ENCODE data around the gene ZBTB20. TPM values are rescaled to one million over a fixed set of nuclear protein-coding genes. Genes with fewer than 3 reads are reported as not detected.

The ZBTB20 gene
- total and polyA plus RNA-seq, 2 of the 4 experiments (the other 2 are of a cell fraction), result 0.75 to 14.7 TPM

DNA sequence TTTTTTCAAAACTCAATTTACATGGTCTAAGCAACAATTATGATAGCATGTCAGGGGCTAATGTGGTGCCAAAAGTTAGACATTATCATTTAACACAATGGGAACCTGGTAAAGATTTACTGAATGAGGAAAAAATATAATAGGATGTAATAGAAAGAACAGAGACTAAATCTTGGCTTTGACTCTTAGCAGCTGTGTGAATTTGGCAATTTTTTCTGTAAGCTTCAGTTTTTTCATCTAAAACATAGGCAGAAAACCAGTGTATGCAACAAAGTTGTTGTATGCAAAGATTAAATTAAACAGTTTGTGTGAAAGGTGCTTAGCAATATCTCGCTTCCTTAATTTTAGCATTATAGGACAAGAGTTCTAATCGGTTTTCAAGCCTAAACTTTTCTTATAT is 57.6 kb downstream of the ZBTB20 start:
- in situ Hi-C loops (cut with MboI; ENCODE audit: low sequenced_read_pairs), result no loop called here
- CTCF ChIA-PET, result no interaction called here
- H3K23ac ChIP-seq (ENCODE audit: low read depth, low read length), result no peak overlapping the region
- TF ChIP-seq MXI1 (IDR thresholded peaks at IDR 0.05; ENCODE audit: borderline replicate concordance, low read depth, low read length), result no peak
- TF ChIP-seq, protein P1, sequence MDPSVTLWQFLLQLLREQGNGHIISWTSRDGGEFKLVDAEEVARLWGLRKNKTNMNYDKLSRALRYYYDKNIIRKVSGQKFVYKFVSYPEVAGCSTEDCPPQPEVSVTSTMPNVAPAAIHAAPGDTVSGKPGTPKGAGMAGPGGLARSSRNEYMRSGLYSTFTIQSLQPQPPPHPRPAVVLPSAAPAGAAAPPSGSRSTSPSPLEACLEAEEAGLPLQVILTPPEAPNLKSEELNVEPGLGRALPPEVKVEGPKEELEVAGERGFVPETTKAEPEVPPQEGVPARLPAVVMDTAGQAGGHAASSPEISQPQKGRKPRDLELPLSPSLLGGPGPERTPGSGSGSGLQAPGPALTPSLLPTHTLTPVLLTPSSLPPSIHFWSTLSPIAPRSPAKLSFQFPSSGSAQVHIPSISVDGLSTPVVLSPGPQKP (IDR thresholded peaks at IDR 0.05; ENCODE audit: borderline replicate concordance, low read depth, low read length), result no peak
- TF ChIP-seq MAZ (IDR thresholded peaks at IDR 0.05; ENCODE audit: borderline replicate concordance, low read depth, low read length), result no peak
- no peak for TF ChIP-seq BHLHE40 (IDR thresholded peaks at IDR 0.05; ENCODE audit: low read depth, low read length)
- no peak for TF ChIP-seq USF2 (IDR thresholded peaks at IDR 0.05; ENCODE audit: low read depth, low read length)
- H2BK5ac ChIP-seq (ENCODE audit: low read depth, low read length, poor library complexity, severe bottlenecking), result no peak overlapping the region
- H3K27me3 ChIP-seq (ENCODE audit: control insufficient read depth, insufficient read depth, low read length), result no peaks in the 10 kb centered on the region
- H3K18ac ChIP-seq (ENCODE audit: low read depth, low read length), result no peak overlapping the region
- H3K4me1 ChIP-seq (ENCODE audit: control insufficient read depth, insufficient read depth, low read length), result no peaks in the 10 kb centered on the region
- no peak overlapping the region for H3K4me3 ChIP-seq (ENCODE audit: insufficient read depth, low read depth, low read length)
- no peak overlapping the region for H2BK15ac ChIP-seq (ENCODE audit: low read depth, low read length)
- no peak overlapping the region for H3K14ac ChIP-seq (replicated peaks; ENCODE audit: low read depth, low read length)
- POLR2A ChIA-PET (ENCODE audit: unreplicated experiment), result no interaction called here
- no peaks in the 10 kb centered on the region for H4K20me1 ChIP-seq (ENCODE audit: insufficient read depth, low read length)
- H3K79me1 ChIP-seq (ENCODE audit: low read depth in 1 of 2, low read length in 2 of 2), result no peaks in the 10 kb centered on the region
- no peak overlapping the region for H3K4ac ChIP-seq (ENCODE audit: low read depth, low read length)
- H3K9me3 ChIP-seq (ENCODE audit: control insufficient read depth, insufficient read depth, low read length), result no peaks in the 10 kb centered on the region
- no peak overlapping the region for H2AK9ac ChIP-seq (replicated peaks; ENCODE audit: low read depth, low read length, poor library complexity)
- no peak for DNase-seq
- no peak overlapping the region for H4K91ac ChIP-seq (ENCODE audit: insufficient read depth, low read depth, low read length)
- no peak overlapping the region for H2BK20ac ChIP-seq (ENCODE audit: low read depth, low read length)
- dilution Hi-C loops (cut with HindIII; ENCODE audit: low sequenced_read_pairs, unreplicated experiment), result no loop called here
- intact Hi-C loops (cut with micrococcal nuclease), result no loop called here
- H3K36me3 ChIP-seq (ENCODE audit: control insufficient read depth, insufficient read depth, low read length), result no peaks in the 10 kb centered on the region
- no peak overlapping the region for H4K8ac ChIP-seq (ENCODE audit: low read depth in 2 of 2, low read length in 2 of 2)
- BruUV-seq (replicated peaks), result no TSS peak
- H2BK120ac ChIP-seq (ENCODE audit: low read depth, low read length), result no peak overlapping the region
- H3K9me1 ChIP-seq (ENCODE audit: insufficient read depth, low read length), result no peaks in the 10 kb centered on the region
- H2AFZ ChIP-seq (replicated peaks; ENCODE audit: low read length, poor library complexity), result no peak overlapping the region
- no peak overlapping the region for H2AK5ac ChIP-seq (ENCODE audit: low read depth, low read length)
- H3K4me2 ChIP-seq (ENCODE audit: low read depth, low read length), result no peak overlapping the region
- H3K9ac ChIP-seq (ENCODE audit: low read depth, low read length), result no peak overlapping the region
- H3K56ac ChIP-seq (ENCODE audit: extremely low read depth, insufficient read depth, low read length), result no peak overlapping the region
- H4K5ac ChIP-seq (ENCODE audit: low read depth, low read length), result no peak overlapping the region
- ATAC-seq (ENCODE audit: low read depth), result no peak
- no peak overlapping the region for H3K27ac ChIP-seq (ENCODE audit: insufficient read depth, low read length)
- WGBS, 2 experiments (ENCODE audit: extremely low coverage in 2 of 2, insufficient read length in 1 of 2), result no CpG with 5 or more reads among the region's 2 CpGs

Measured in IMR-90 (cell line).